ENCODE results near the gene CBX6.

DNA sequence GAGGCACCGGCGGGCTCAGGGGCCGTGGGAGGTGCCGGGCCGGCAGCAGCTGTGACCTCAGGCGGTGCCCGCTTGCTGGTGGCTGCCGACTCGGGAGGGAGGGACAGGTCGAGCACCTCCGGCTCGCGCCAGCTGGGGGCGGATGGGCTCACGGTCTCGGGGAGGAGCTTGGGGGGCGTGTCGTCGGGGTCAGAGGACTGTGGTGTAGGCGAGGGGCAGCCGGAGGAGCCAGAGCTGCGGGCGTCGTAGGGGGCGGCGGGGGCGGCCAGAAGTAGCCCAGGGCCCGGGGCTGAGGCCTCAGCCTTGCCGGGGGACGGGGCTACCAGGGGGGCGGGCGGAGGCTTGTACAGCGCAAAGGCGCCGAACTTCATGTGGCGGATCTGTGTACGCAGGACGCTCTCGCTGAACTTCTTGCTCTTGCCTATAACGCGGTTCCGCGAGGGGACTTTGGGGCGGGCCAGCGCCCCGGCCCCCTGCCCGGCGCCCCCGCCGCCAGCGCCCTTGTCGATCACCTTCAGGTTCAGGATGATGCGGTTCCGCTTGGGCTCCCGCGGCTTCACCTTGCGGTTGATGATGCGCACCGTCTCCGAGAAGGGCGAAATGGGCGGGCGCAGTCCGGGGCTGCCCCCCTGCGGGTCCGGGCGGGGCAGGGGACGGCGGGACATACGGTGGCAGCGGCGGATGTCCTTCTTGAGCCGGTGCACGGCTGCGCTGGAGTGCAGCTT lies 5.5 kb downstream of the CBX6 start:
- no peak for TF ChIP-seq POLR2A (IDR thresholded peaks at IDR 0.05; ENCODE audit: low read length)
- TF ChIP-seq GATA1 (IDR thresholded peaks at IDR 0.05; ENCODE audit: low read depth, low read length): no peak

Measured in erythroblast (primary cell).